Measurements from ENCODE around the gene CCDC57. TPM values are rescaled to one million over a fixed set of nuclear protein-coding genes. Genes with fewer than 3 reads are reported as not detected.

The CCDC57 gene
- total and polyA plus RNA-seq, 9 of the 15 experiments (the other 6 are each of a cell fraction or from before 2014, with no cell fraction given), result 0.83 to 36.2 (median 13.6) TPM

- TF ChIP-seq ZBTB40 (IDR thresholded peaks at IDR 0.05) (peak; percentile 42; the same call in 1 of the 2 replicates), ZBTB40 (CRISPR knock-in tag; IDR thresholded peaks at IDR 0.05) (no peak), XRCC4 (IDR thresholded peaks at IDR 0.05; ENCODE audit: extremely low read depth, insufficient read depth, insufficient read length) (no peak), ETS2 (tag; IDR thresholded peaks at IDR 0.05; ENCODE audit: borderline replicate concordance, poor library complexity, severe bottlenecking) (no peak), NR4A1 (CRISPR knock-in tag; IDR thresholded peaks at IDR 0.05) (no peak), NR4A1 (tag; IDR thresholded peaks at IDR 0.05) (no peak), MITF (IDR thresholded peaks at IDR 0.05) (no peak), STAT6 (CRISPR knock-in tag; IDR thresholded peaks at IDR 0.05) (peak; percentile 94), RBFOX2 (IDR thresholded peaks at IDR 0.05; ENCODE audit: low read depth, low read length) (peak; percentile 82)
Observed at GRCh38 chr17:82238472-82239201, 26.0 kb upstream of the CCDC57 start (continued).
